Gastroesophageal sphincter (tissue), 4 donors: ENCODE measurements around the gene SLC15A2. TPM values are rescaled to one million over a fixed set of nuclear protein-coding genes. Genes with fewer than 3 reads are reported as not detected.

ENCODE experiments used
- ATAC-seq: fragments of 150-250 bp; one replicate; pipeline ENCODE4 v1.9.1; 2016; ENCODE audit warnings: mild to moderate bottlenecking, moderate library complexity
- H3K27ac ChIP-seq, 4 donors: fragments of 200-600 bp; sonication (generic) in 3 of 4; 1 replicate in 3 of 4; 2 replicates in 1 of 4; pipeline ENCODE4 v1.5.1; 2016 to 2019
- H3K27me3 ChIP-seq: fragments of 200-600 bp; sonication (generic); one replicate; pipeline ENCODE4 v1.5.1; 2019
- H3K36me3 ChIP-seq, 2 donors: fragments of 200-600 bp; sonication (generic); one replicate each; pipeline ENCODE4 v1.5.1; 2019; ENCODE audit warnings: control low read depth in 1 of 2
- H3K4me1 ChIP-seq, 3 donors: fragments of 200-600 bp; sonication (generic); 1 replicate in 2 of 3; 2 replicates in 1 of 3; pipeline ENCODE4 v1.5.1; 2016 to 2019; ENCODE audit warnings: control low read depth in 2 of 3
- H3K4me3 ChIP-seq, 2 donors: fragments of 200-600 bp; sonication (generic); one replicate each; pipeline ENCODE4 v1.5.1; 2019; ENCODE audit warnings: mild to moderate bottlenecking in 1 of 2, moderate library complexity in 1 of 2
- H3K9me3 ChIP-seq, 3 donors: fragments of 200-600 bp; sonication (generic); one replicate each; pipeline ENCODE4 v1.5.1; 2017 to 2019; ENCODE audit warnings: control low read depth in 2 of 3
- CTCF ChIP-seq, 4 experiments: fragments of 200-600 bp in 2 of 4; fragments of 450-650 bp in 2 of 4; sonication (generic) in 1 of 4; IDR thresholded peaks; one replicate each; pipeline ENCODE4 v1.5.1; 2017 to 2019; ENCODE audit warnings: antibody characterized with exemption in 4 of 4, mild to moderate bottlenecking in 2 of 4, moderate library complexity in 2 of 4
- EP300 ChIP-seq: sonication (generic); formaldehyde crosslinking; IDR thresholded peaks from one replicate; pipeline ENCODE4 v1.6.1; 2017; ENCODE audit warnings: antibody characterized with exemption, mild to moderate bottlenecking
- POLR2A ChIP-seq, 2 donors: fragments of 450-650 bp; IDR thresholded peaks; one replicate each; pipeline ENCODE4 v1.6.1; 2017; ENCODE audit warnings: antibody characterized with exemption in 2 of 2, mild to moderate bottlenecking in 2 of 2, moderate library complexity in 1 of 2
- POLR2AphosphoS5 ChIP-seq: sonication (generic); formaldehyde crosslinking; IDR thresholded peaks from one replicate; pipeline ENCODE4 v1.6.1; 2017; ENCODE audit warnings: antibody characterized with exemption
- WGBS, 2 donors: methylation state at CpG; one replicate each; pipeline ENCODE4 v1.1.5; 2018; ENCODE audit warnings: low coverage in 1 of 2; 5-methylcytosine and 5-hydroxymethylcytosine counted together
- total RNA-seq, 4 donors: library from RNA; depleted of rRNA; stranded (reverse); fragments of >200 nt; gene quantifications; one replicate each; pipeline ENCODE4 v1.1.0, GENCODE V29; 2016

SLC15A2 gene
- total RNA-seq, 4 donors from 2014 or later = 0.66 to 7.1 (median 2.6) TPM

- WGBS, 2 donors = no CpG with 5 or more reads among the region's 2 CpGs
- peak; percentile 50 for ATAC-seq
- no peak overlapping the region for H3K4me3 ChIP-seq
- no peak overlapping the region for H3K27ac ChIP-seq
- H3K36me3 ChIP-seq = no peaks in the 10 kb centered on the region
- no peaks in the 10 kb centered on the region for H3K27me3 ChIP-seq
- no peaks in the 10 kb centered on the region for H3K4me1 ChIP-seq
- TF ChIP-seq EP300 = no peak
- no peak for TF ChIP-seq POLR2AphosphoS5
- TF ChIP-seq CTCF (IDR thresholded peaks at IDR 0.05) = no peak
- TF ChIP-seq POLR2A (IDR thresholded peaks at IDR 0.05) = no peak
- peaks cover 0 to 11% (median 0%) of the 10 kb centered on the region in 3 donors for H3K9me3 ChIP-seq
These were observed 63.6 kb downstream of the SLC15A2 start for GRCh38 chr3:121957674-121958415.

- peaks cover 0 to 14% (median 0%) of the 10 kb centered on the region in 3 donors for H3K9me3 ChIP-seq
- H3K27me3 ChIP-seq = no peaks in the 10 kb centered on the region
- H3K4me1 ChIP-seq = no peaks in the 10 kb centered on the region
- H3K36me3 ChIP-seq = no peaks in the 10 kb centered on the region
- WGBS, 2 donors = 45 to 71% methylated on average over 1 to 3 of the region's 3 CpGs
- no peak overlapping the region for H3K27ac ChIP-seq
- no peak overlapping the region for H3K4me3 ChIP-seq
- TF ChIP-seq EP300 (no peak), POLR2AphosphoS5 (no peak), CTCF (IDR thresholded peaks at IDR 0.05) (no peak), POLR2A (IDR thresholded peaks at IDR 0.05) (no peak)
- ATAC-seq = no peak
These were observed 64.6 kb downstream of the SLC15A2 start for GRCh38 chr3:121958801-121959200.

GRCh38 chr3:121961283-121961682, 67.1 kb downstream of the SLC15A2 start:
- Histone ChIP-seq H3K27me3 (no peaks in the 10 kb centered on the region), H3K4me1 (no peaks in the 10 kb centered on the region), H3K36me3 (no peaks in the 10 kb centered on the region), H3K9me3 (peaks cover 0 to 7% (median 0%) of the 10 kb centered on the region in 3 donors), H3K27ac (no peak overlapping the region), H3K4me3 (no peak overlapping the region)
- no peak for ATAC-seq
- TF ChIP-seq POLR2A (IDR thresholded peaks at IDR 0.05) = no peak
- no peak for TF ChIP-seq EP300
- no peak for TF ChIP-seq POLR2AphosphoS5

- ATAC-seq = no peak
- TF ChIP-seq POLR2A (IDR thresholded peaks at IDR 0.05) (no peak), EP300 (no peak), POLR2AphosphoS5 (no peak), CTCF (IDR thresholded peaks at IDR 0.05) (no peak)
- H3K4me3 ChIP-seq = no peak overlapping the region
These were observed 68.2 kb downstream of the SLC15A2 start for GRCh38 chr3:121962443-121962842.

GRCh38 chr3:121963608-121964007, 69.4 kb downstream of the SLC15A2 start:
- no peak for ATAC-seq
- no peaks in the 10 kb centered on the region for H3K36me3 ChIP-seq
- 100% methylated on average over 1 of the region's 1 CpG; no CpG with 5 or more reads in 1 of the 2 donors for WGBS, 2 donors
- H3K9me3 ChIP-seq = peaks cover 0 to 7% (median 0%) of the 10 kb centered on the region in 3 donors
- TF ChIP-seq POLR2A (IDR thresholded peaks at IDR 0.05) (no peak), POLR2AphosphoS5 (no peak), EP300 (no peak), CTCF (IDR thresholded peaks at IDR 0.05) (no peak)
- no peaks in the 10 kb centered on the region for H3K27me3 ChIP-seq
- no peak overlapping the region for H3K4me3 ChIP-seq
- H3K4me1 ChIP-seq = no peaks in the 10 kb centered on the region
- no peak overlapping the region for H3K27ac ChIP-seq

More at GRCh38 chr3:121962443-121962842, 68.2 kb downstream of the SLC15A2 start:
- no peaks in the 10 kb centered on the region for H3K4me1 ChIP-seq
- H3K27ac ChIP-seq = no peak overlapping the region
- H3K27me3 ChIP-seq = no peaks in the 10 kb centered on the region
- peaks cover 0 to 7% (median 0%) of the 10 kb centered on the region in 3 donors for H3K9me3 ChIP-seq
- no peaks in the 10 kb centered on the region for H3K36me3 ChIP-seq
